NCI-H2171 treated with DMSO at 0.1 percent for 48 hours (cell line): ENCODE measurements around the gene ATP13A4.
A peak's percentile ranks its signal among the peaks of the same experiment; 100 is the strongest.

Experiments used
- DNase-seq: peaks from one replicate; lab custom pipeline; 2025; lab: John Stamatoyannopoulos, UW

The ATP13A4 gene

GRCh38 chr3:193391902-193392301, 162.8 kb downstream of the ATP13A4 start:
- peak; percentile 65 for DNase-seq

GRCh38 chr3:193389335-193389734, 165.4 kb downstream of the ATP13A4 start:
- DNase-seq, result no peak

- peak; percentile 77 for DNase-seq
Measured at GRCh38 chr3:193388361-193388760, 166.3 kb downstream of the ATP13A4 start.

- DNase-seq, result no peak
Measured at GRCh38 chr3:193387596-193387995, 167.1 kb downstream of the ATP13A4 start.

- no peak for DNase-seq
Measured at GRCh38 chr3:193378706-193379105, 176.0 kb downstream of the ATP13A4 start, which contains the start of gene ATP13A5. Gene ATP13A5 (minus strand): TSS chr3:193378753. CDS start chr3:193378725, 28 bp downstream.

- DNase-seq, result no peak
Measured at GRCh38 chr3:193377591-193377990, 177.1 kb downstream of the ATP13A4 start.

GRCh38 chr3:193375614-193376013, 179.1 kb downstream of the ATP13A4 start:
- no peak for DNase-seq

GRCh38 chr3:193372783-193373182, 181.9 kb downstream of the ATP13A4 start:
- no peak for DNase-seq

- no peak for DNase-seq
Measured at GRCh38 chr3:193367868-193368267, 186.8 kb downstream of the ATP13A4 start.

GRCh38 chr3:193357291-193357690, 197.4 kb downstream of the ATP13A4 start:
- DNase-seq, result no peak

GRCh38 chr3:193354423-193354822, 200.3 kb downstream of the ATP13A4 start:
- DNase-seq, result no peak
